GM10266 (cell line): ENCODE data around the gene PCDHGB2.

Experiments
- DNase-seq: peaks from one replicate; pipeline ENCODE4 v3.0.0; 2012; ENCODE audit errors: extremely low spot score
- CTCF ChIP-seq: IDR thresholded peaks from 2 replicates; pipeline ENCODE4 v1.5.1; 2012; ENCODE audit warnings: mild to moderate bottlenecking, low read depth; ENCODE audit not compliant: control insufficient read depth, insufficient read depth; ENCODE audit errors: missing control alignments

The PCDHGB2 gene

GRCh38 chr5:141355641-141356040 is 4.2 kb upstream of the PCDHGB2 start:
- no peak for TF ChIP-seq CTCF
- no peak for DNase-seq

GRCh38 chr5:141356133-141356532 is 3.7 kb upstream of the PCDHGB2 start:
- TF ChIP-seq CTCF = no peak
- no peak for DNase-seq

- no peak for TF ChIP-seq CTCF
- DNase-seq = no peak
These were observed 2.8 kb upstream of the PCDHGB2 start for GRCh38 chr5:141356950-141357349.

GRCh38 chr5:141360685-141361084 is 891 bp downstream of the PCDHGB2 start:
- no peak for DNase-seq
- TF ChIP-seq CTCF = no peak

- TF ChIP-seq CTCF = no peak
- DNase-seq = no peak
These were observed 2.9 kb downstream of the PCDHGB2 start for GRCh38 chr5:141362719-141363118.

GRCh38 chr5:141363952-141364660 is 4.3 kb downstream of the PCDHGB2 start, which contains the start of gene PCDHGA5:
Gene PCDHGA5 (plus strand): TSS chr5:141364162. CDS start chr5:141364331, 169 bp downstream.
- no peak for DNase-seq
- no peak for TF ChIP-seq CTCF
